ENCODE data around the gene CANT1. TPM values are rescaled to one million over a fixed set of nuclear protein-coding genes. Genes with fewer than 3 reads are reported as not detected.

CANT1 gene
- total RNA-seq, 1 donor from 2014 or later, result 72.1 TPM

DNA sequence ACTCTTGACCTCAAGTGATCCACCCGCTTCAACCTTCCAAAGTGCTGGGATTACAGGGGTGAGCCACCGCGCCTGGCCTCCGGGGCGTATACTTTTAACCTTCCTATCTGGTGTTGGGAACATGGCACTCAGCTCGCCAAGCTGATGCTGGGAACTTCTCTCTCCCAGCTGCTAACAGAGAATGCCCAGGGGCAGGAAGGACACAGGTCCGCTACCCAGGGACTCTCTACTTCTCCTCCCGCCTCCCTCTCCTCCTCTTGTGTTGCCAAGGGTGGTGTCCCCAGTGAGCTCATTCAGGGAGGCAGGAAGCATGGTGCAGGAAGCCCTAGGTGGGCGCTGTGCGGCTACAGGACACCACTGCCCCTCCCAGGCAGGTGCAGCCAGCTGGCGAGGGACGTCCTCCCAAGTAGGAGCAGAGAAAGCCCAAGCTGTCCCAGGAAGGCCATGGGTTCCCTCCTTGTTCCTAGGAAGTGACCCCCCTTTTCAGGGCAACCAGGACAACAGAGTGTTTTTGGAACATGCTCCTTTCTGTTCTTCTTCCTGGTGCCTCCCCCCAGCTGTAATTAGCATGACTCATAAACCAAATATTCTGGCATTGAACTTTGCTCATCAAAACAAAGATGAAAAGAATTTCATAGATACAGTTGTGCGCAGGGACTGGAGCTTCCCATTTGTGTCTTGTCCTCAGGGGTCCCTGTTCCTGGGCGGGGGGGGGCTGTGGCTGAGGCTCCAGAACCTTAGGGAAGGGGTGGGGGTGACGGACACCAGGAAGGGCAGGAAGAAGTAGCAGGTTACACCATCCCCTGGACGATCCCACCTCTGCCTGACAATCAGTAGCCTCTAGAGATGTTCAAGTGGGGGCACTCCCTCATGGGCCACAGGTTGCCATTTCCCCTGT lies 17.1 kb upstream of the CANT1 start:
- Mint-ChIP-seq H3K4me1 (ENCODE audit: low read depth, unreplicated experiment) (peaks cover 19% of the 10 kb centered on the region), H3K27ac (ENCODE audit: unreplicated experiment) (no peak overlapping the region), H3K4me3 (ENCODE audit: unreplicated experiment) (no peak overlapping the region), H3K27me3 (ENCODE audit: low read depth, unreplicated experiment) (peaks cover 55% of the 10 kb centered on the region), H3K9me3 (ENCODE audit: unreplicated experiment) (peaks cover 3% of the 10 kb centered on the region), H3K36me3 (ENCODE audit: low read depth, unreplicated experiment) (no peaks in the 10 kb centered on the region)
- Histone ChIP-seq H3K4me1 (ENCODE audit: insufficient read depth, low read length) (peaks cover 30% of the 10 kb centered on the region), H3K27me3 (ENCODE audit: insufficient read depth, low read length) (peaks cover 34% of the 10 kb centered on the region), H3K9me3 (ENCODE audit: insufficient read depth, low read depth, low read length) (no peaks in the 10 kb centered on the region), H3K4me2 (ENCODE audit: low read length) (peak overlapping the region; percentile 78), H3K9ac (ENCODE audit: low read length) (no peak overlapping the region), H3K27ac (ENCODE audit: low read depth, low read length) (no peak overlapping the region), H3K36me3 (ENCODE audit: insufficient read depth, low read length) (no peaks in the 10 kb centered on the region), H2AFZ (ENCODE audit: low read depth, low read length) (peak overlapping the region; percentile 18), H3K4me3 (ENCODE audit: insufficient read depth, low read depth, low read length) (peak overlapping the region; percentile 23), H3K79me2 (ENCODE audit: insufficient read depth, low read length) (no peaks in the 10 kb centered on the region), H4K20me1 (ENCODE audit: insufficient read depth, low read length) (no peaks in the 10 kb centered on the region)
- DNase-seq (ENCODE audit: low read depth) (peak; percentile 31), FAIRE-seq (no peak)
- TF ChIP-seq, protein P1, sequence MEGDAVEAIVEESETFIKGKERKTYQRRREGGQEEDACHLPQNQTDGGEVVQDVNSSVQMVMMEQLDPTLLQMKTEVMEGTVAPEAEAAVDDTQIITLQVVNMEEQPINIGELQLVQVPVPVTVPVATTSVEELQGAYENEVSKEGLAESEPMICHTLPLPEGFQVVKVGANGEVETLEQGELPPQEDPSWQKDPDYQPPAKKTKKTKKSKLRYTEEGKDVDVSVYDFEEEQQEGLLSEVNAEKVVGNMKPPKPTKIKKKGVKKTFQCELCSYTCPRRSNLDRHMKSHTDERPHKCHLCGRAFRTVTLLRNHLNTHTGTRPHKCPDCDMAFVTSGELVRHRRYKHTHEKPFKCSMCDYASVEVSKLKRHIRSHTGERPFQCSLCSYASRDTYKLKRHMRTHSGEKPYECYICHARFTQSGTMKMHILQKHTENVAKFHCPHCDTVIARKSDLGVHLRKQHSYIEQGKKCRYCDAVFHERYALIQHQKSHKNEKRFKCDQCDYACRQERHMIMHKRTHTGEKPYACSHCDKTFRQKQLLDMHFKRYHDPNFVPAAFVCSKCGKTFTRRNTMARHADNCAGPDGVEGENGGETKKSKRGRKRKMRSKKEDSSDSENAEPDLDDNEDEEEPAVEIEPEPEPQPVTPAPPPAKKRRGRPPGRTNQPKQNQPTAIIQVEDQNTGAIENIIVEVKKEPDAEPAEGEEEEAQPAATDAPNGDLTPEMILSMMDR (IDR thresholded peaks at IDR 0.05; ENCODE audit: insufficient read depth, low read depth, low read length), result no peak
- no peak for TF ChIP-seq EZH2 (IDR thresholded peaks at IDR 0.05; ENCODE audit: insufficient read depth, low read length)

DNA sequence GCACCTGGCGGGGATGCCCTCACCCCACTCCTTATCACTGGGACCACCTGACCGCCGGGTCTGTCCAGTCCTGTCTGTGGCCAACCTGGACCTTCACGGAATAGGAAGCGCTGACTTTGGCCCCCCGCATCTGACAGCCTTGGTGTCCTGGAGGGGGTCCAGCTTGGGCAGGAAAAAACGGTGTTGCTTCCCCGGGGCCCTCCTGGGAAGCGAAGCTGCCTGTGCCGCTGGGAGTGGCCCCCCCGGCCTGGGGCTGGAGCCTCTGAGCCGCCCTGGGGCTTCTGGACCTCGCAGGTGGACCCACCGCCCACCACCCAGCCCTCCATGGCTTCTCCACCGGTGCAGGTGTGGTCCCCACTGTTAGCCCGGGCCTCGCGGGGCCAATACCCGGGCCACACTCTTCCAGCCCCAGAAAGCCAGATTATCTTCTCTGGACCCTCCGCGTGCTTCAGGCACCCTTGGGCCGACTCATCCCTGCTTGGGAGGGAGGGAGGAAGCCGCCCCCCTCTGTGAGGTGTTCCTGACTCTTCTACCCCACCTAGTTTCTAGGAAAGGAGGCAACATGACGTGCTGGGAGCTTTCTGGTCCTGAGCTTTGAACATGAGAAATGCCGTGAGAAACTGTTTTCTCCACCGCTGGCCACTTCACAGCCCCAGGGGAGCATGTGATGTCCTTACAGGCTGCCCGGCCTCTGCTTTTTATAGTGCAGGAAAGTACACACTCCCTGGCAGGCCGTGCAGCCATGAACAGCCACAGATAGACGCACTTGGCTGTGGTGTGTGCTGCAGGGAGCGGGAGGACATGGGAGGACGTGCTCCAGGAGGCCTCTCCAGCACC lies 15.6 kb upstream of the CANT1 start:
- Histone ChIP-seq H2AFZ (ENCODE audit: low read depth, low read length) (peak overlapping the region; percentile 79), H3K36me3 (ENCODE audit: insufficient read depth, low read length) (no peaks in the 10 kb centered on the region), H3K79me2 (ENCODE audit: insufficient read depth, low read length) (no peaks in the 10 kb centered on the region), H3K27ac (ENCODE audit: low read depth, low read length) (no peak overlapping the region), H3K4me2 (ENCODE audit: low read length) (peak overlapping the region; percentile 96), H3K4me1 (ENCODE audit: insufficient read depth, low read length) (peaks cover 30% of the 10 kb centered on the region), H3K27me3 (ENCODE audit: insufficient read depth, low read length) (peaks cover 38% of the 10 kb centered on the region), H4K20me1 (ENCODE audit: insufficient read depth, low read length) (no peaks in the 10 kb centered on the region), H3K9me3 (ENCODE audit: insufficient read depth, low read depth, low read length) (no peaks in the 10 kb centered on the region), H3K9ac (ENCODE audit: low read length) (peak overlapping the region; percentile 51), H3K4me3 (ENCODE audit: insufficient read depth, low read depth, low read length) (peak overlapping the region; percentile 64)
- no peak for TF ChIP-seq EZH2 (IDR thresholded peaks at IDR 0.05; ENCODE audit: insufficient read depth, low read length)
- TF ChIP-seq, protein P1 (IDR thresholded peaks at IDR 0.05; ENCODE audit: insufficient read depth, low read depth, low read length), result no peak
- H3K4me1 Mint-ChIP-seq (ENCODE audit: low read depth, unreplicated experiment), result peaks cover 19% of the 10 kb centered on the region
- DNase-seq (ENCODE audit: low read depth), result no peak
- no peaks in the 10 kb centered on the region for H3K36me3 Mint-ChIP-seq (ENCODE audit: low read depth, unreplicated experiment)
- peaks cover 2% of the 10 kb centered on the region for H3K9me3 Mint-ChIP-seq (ENCODE audit: unreplicated experiment)
- no peak overlapping the region for H3K27ac Mint-ChIP-seq (ENCODE audit: unreplicated experiment)
- FAIRE-seq, result no peak
- H3K4me3 Mint-ChIP-seq (ENCODE audit: unreplicated experiment), result peak overlapping the region; percentile 73
- H3K27me3 Mint-ChIP-seq (ENCODE audit: low read depth, unreplicated experiment), result peaks cover 61% of the 10 kb centered on the region

Data from astrocyte (in vitro differentiated cells and primary cell).